DND-41 (cell line): ENCODE results near the gene CYB5R4.
"Not testable (repeated sequence)": the region's sequence is repeated elsewhere in the genome, so short reads cannot be mapped to it uniquely, and the experiment has no call there.

Experiments used
- ATAC-seq: fragments of 200-7000 bp; cut with Tn5 transposase; 3 replicates; pipeline ENCODE4 v1.9.1; 2021; ENCODE audit warnings: low read depth; ENCODE audit not compliant: insufficient read depth
- DNase-seq: peaks from one replicate; pipeline ENCODE4 v3.0.0-alpha.2; 2020
- H2AFZ ChIP-seq: 2 replicates; pipeline ENCODE4 v1.6.0; 2012; ENCODE audit warnings: low read depth, low read length
- H3K27ac ChIP-seq: 2 replicates; pipeline ENCODE4 v1.5.1; 2012; ENCODE audit warnings: low read length, inconsistent platforms
- H3K27me3 ChIP-seq: fragments of 200-600 bp; sonication (generic); 2 replicates; pipeline ENCODE4 v1.6.0; 2012; ENCODE audit warnings: low read length, mild to moderate bottlenecking, inconsistent platforms; ENCODE audit not compliant: insufficient read depth, poor library complexity
- H3K36me3 ChIP-seq: 2 replicates; pipeline ENCODE4 v1.5.1; 2012; ENCODE audit warnings: low read length, inconsistent platforms; ENCODE audit not compliant: insufficient read depth
- H3K4me1 ChIP-seq: 2 replicates; pipeline ENCODE4 v1.5.1; 2012; ENCODE audit warnings: mild to moderate bottlenecking, low read length; ENCODE audit not compliant: insufficient read depth
- H3K4me2 ChIP-seq: 2 replicates; pipeline ENCODE4 v1.6.0; 2012; ENCODE audit warnings: mild to moderate bottlenecking, moderate library complexity, low read length, inconsistent platforms; ENCODE audit not compliant: insufficient read depth
- H3K4me3 ChIP-seq, 2 experiments: fragments of 200-600 bp in 1 of 2; shearing (Covaris generic) in 1 of 2; 2 replicates each; pipeline ENCODE4 v1.5.1; 2012 to 2016; ENCODE audit warnings: inconsistent platforms in 2 of 2, low read length in 2 of 2, mild to moderate bottlenecking in 2 of 2, low read depth in 1 of 2, moderate library complexity in 1 of 2
- H3K79me2 ChIP-seq: 2 replicates; pipeline ENCODE4 v1.6.0; 2012; ENCODE audit warnings: low read length, inconsistent platforms; ENCODE audit not compliant: insufficient read depth
- H3K9ac ChIP-seq: 2 replicates; pipeline ENCODE4 v1.6.0; 2012; ENCODE audit warnings: low read depth, mild to moderate bottlenecking, inconsistent platforms, low read length, moderate library complexity
- H3K9me3 ChIP-seq: 2 replicates; pipeline ENCODE4 v1.5.1; 2012; ENCODE audit warnings: low read length, moderate library complexity, mild to moderate bottlenecking, inconsistent platforms; ENCODE audit not compliant: insufficient read depth, severe bottlenecking
- H4K20me1 ChIP-seq: 2 replicates; pipeline ENCODE4 v1.6.0; 2012; ENCODE audit warnings: low read length; ENCODE audit not compliant: insufficient read depth
- EZH2 ChIP-seq: IDR thresholded peaks from 3 replicates; pipeline ENCODE4 v1.6.1; 2012; ENCODE audit warnings: borderline replicate concordance, low read depth, mild to moderate bottlenecking, moderate library complexity, low read length, inconsistent platforms; ENCODE audit not compliant: severe bottlenecking
- TF ChIP-seq, protein P1 (sequence below): IDR thresholded peaks from 2 replicates; pipeline ENCODE4 v1.5.1; 2012; ENCODE audit warnings: borderline replicate concordance, low read length, moderate library complexity, mild to moderate bottlenecking; ENCODE audit not compliant: poor library complexity, severe bottlenecking; ENCODE audit errors: extremely low read depth

CYB5R4 gene

GRCh38 chr6:83927470-83927869 lies 68.0 kb downstream of the CYB5R4 start:
- Histone ChIP-seq H3K9me3 (no peaks in the 10 kb centered on the region), H3K27ac (no peak overlapping the region), H3K9ac (no peak overlapping the region), H4K20me1 (no peaks in the 10 kb centered on the region), H2AFZ (no peak overlapping the region), H3K4me2 (no peak overlapping the region), H3K79me2 (no peaks in the 10 kb centered on the region), H3K36me3 (peaks cover 22% of the 10 kb centered on the region; the same call in 1 of the 2 replicates), H3K4me3 (no peak overlapping the region), H3K27me3 (no peaks in the 10 kb centered on the region), H3K4me1 (no peaks in the 10 kb centered on the region)
- DNase-seq, result no peak
- no peak for TF ChIP-seq EZH2
- TF ChIP-seq, protein P1, sequence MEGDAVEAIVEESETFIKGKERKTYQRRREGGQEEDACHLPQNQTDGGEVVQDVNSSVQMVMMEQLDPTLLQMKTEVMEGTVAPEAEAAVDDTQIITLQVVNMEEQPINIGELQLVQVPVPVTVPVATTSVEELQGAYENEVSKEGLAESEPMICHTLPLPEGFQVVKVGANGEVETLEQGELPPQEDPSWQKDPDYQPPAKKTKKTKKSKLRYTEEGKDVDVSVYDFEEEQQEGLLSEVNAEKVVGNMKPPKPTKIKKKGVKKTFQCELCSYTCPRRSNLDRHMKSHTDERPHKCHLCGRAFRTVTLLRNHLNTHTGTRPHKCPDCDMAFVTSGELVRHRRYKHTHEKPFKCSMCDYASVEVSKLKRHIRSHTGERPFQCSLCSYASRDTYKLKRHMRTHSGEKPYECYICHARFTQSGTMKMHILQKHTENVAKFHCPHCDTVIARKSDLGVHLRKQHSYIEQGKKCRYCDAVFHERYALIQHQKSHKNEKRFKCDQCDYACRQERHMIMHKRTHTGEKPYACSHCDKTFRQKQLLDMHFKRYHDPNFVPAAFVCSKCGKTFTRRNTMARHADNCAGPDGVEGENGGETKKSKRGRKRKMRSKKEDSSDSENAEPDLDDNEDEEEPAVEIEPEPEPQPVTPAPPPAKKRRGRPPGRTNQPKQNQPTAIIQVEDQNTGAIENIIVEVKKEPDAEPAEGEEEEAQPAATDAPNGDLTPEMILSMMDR, result no peak
- ATAC-seq, result no peak

DNA sequence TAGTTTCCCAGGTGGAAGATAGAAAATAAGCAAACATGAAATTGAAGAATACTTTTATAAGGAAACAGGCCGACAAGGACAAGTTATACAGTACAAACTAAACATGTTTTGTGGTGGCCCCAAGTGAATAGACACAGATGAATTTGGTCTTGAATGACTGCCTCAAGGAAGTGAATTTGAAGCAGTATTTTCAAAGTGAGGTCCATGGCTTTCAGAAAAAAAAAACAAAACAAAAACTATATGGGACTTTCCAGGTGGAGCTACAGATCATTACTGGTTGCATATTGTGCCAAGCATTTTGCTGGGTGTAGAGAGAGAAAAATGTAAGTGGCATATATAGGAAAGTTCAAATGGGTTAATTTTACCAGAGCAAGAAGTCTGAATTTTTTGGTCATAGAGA lies 68.8 kb downstream of the CYB5R4 start:
- ATAC-seq, result no peak
- TF ChIP-seq EZH2, result no peak
- TF ChIP-seq, protein P1, result no peak
- no peak for DNase-seq
- H3K27me3 ChIP-seq, result no peaks in the 10 kb centered on the region
- H3K4me1 ChIP-seq, result no peaks in the 10 kb centered on the region
- no peak overlapping the region for H3K4me2 ChIP-seq
- no peaks in the 10 kb centered on the region for H3K9me3 ChIP-seq
- peaks cover 25% of the 10 kb centered on the region; the same call in 1 of the 2 replicates for H3K36me3 ChIP-seq
- no peak overlapping the region for H3K4me3 ChIP-seq
- no peak overlapping the region for H3K9ac ChIP-seq
- H3K27ac ChIP-seq, result no peak overlapping the region
- no peak overlapping the region for H2AFZ ChIP-seq
- no peaks in the 10 kb centered on the region for H3K79me2 ChIP-seq
- H4K20me1 ChIP-seq, result no peaks in the 10 kb centered on the region

DNA sequence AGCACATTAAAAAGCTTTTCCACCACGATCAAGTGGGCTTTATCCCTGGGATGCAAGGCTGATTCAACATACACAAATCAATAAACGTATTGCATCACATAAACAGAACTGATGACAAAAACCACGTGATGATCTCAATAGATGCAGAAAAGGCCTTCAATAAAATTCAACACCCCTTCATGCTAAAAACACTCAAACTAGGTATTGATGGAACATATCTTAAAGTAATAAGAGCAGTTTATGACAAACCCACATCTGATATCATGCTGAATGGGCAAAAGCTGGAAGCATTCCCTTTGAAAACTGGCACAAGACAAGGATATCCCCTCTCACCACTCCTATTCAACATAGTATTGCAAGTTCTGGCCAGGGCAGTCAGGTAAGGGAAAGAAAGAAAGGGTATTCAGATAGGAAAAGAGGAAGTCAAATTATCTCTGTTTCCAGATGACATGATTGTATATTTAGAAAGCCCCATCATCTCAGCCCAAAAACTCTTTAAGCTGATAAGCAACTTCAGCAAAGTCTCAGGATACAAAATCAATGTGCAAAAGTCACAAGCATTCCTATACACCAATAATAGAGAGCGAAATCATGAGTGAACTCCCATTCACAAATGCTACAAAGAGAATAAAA lies 86.8 kb downstream of the CYB5R4 start:
- not testable (repeated sequence) for H3K9me3 ChIP-seq, ATAC-seq, H3K27ac ChIP-seq, DNase-seq, H3K4me1 ChIP-seq, H3K4me2 ChIP-seq, H3K27me3 ChIP-seq, H3K9ac ChIP-seq, H4K20me1 ChIP-seq, H3K4me3 ChIP-seq, H2AFZ ChIP-seq, H3K79me2 ChIP-seq
- H3K36me3 ChIP-seq, result peaks cover 16% of the 10 kb centered on the region; the same call in 1 of the 2 replicates

DNA sequence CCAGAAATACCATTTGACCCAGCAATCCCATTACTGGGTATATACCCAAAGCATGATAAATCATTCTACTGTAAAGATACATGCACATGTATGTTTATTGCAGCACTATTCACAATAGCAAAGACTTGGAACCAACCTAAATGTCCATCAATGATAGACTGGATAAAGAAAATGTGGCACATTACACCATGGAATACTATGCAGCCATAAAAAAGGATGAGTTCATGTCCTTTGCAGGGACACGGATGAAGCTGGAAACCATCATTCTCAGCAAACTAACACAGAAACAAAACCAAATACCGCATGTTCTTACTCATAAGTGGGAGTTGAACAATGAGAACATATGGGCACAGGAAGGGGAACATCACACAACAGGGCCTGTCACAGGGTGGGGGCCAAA lies 88.5 kb downstream of the CYB5R4 start:
- DNase-seq, H3K27me3 ChIP-seq, H2AFZ ChIP-seq, H3K79me2 ChIP-seq, H3K4me1 ChIP-seq, H3K4me3 ChIP-seq, H3K9me3 ChIP-seq, H3K9ac ChIP-seq, ATAC-seq, H3K36me3 ChIP-seq, H3K27ac ChIP-seq, H3K4me2 ChIP-seq, H4K20me1 ChIP-seq: not testable (repeated sequence)
